Activated T-cell treated with anti-CD3 and anti-CD28 coated beads for 1 hour (primary cell): ENCODE measurements around the gene HS2ST1.

ENCODE experiments used
- DNase-seq: peaks from one replicate; pipeline ENCODE4 v3.0.0-alpha.2; 2020; ENCODE audit warnings: low read depth

The HS2ST1 gene

GRCh38 chr1:87072411-87072810 is 158.0 kb downstream of the HS2ST1 start:
- no peak for DNase-seq

GRCh38 chr1:87072904-87073303 is 158.5 kb downstream of the HS2ST1 start:
- no peak for DNase-seq

- DNase-seq = no peak
Measured at GRCh38 chr1:87074001-87074795, 159.8 kb downstream of the HS2ST1 start.

- DNase-seq = no peak
Measured at GRCh38 chr1:87077959-87078639, 163.7 kb downstream of the HS2ST1 start.

GRCh38 chr1:87084244-87084836 is 169.9 kb downstream of the HS2ST1 start:
- no peak for DNase-seq

- DNase-seq = no peak
Measured at GRCh38 chr1:87086120-87086519, 171.7 kb downstream of the HS2ST1 start.

- DNase-seq = no peak
Measured at GRCh38 chr1:87089070-87089736, 174.8 kb downstream of the HS2ST1 start.

- DNase-seq = no peak
Measured at GRCh38 chr1:87089823-87090222, 175.4 kb downstream of the HS2ST1 start.

GRCh38 chr1:87091425-87091824 is 177.0 kb downstream of the HS2ST1 start:
- no peak for DNase-seq

- DNase-seq = no peak
Measured at GRCh38 chr1:87092846-87093245, 178.4 kb downstream of the HS2ST1 start.

GRCh38 chr1:87093286-87093685 is 178.9 kb downstream of the HS2ST1 start:
- no peak for DNase-seq

- no peak for DNase-seq
Measured at GRCh38 chr1:87094238-87094637, 179.8 kb downstream of the HS2ST1 start.

- DNase-seq = no peak
Measured at GRCh38 chr1:87100271-87100670, 185.8 kb downstream of the HS2ST1 start.

GRCh38 chr1:87103074-87103473 is 188.6 kb downstream of the HS2ST1 start:
- DNase-seq = no peak

GRCh38 chr1:87104140-87104539 is 189.7 kb downstream of the HS2ST1 start:
- no peak for DNase-seq

GRCh38 chr1:87104945-87105344 is 190.5 kb downstream of the HS2ST1 start:
- DNase-seq = no peak

- DNase-seq = no peak
Measured at GRCh38 chr1:87106144-87106543, 191.7 kb downstream of the HS2ST1 start.

- DNase-seq = no peak
Measured at GRCh38 chr1:87106867-87107266, 192.4 kb downstream of the HS2ST1 start.

GRCh38 chr1:87108228-87108627 is 193.8 kb downstream of the HS2ST1 start:
- DNase-seq = no peak

GRCh38 chr1:87108814-87109411 is 194.5 kb downstream of the HS2ST1 start:
- no peak for DNase-seq

GRCh38 chr1:87111659-87112371 is 197.4 kb downstream of the HS2ST1 start:
- no peak for DNase-seq

GRCh38 chr1:87113313-87113712 is 198.9 kb downstream of the HS2ST1 start:
- no peak for DNase-seq
